GM20000 (cell line): ENCODE results near the gene SCN4B.
A peak's percentile ranks its signal among the peaks of the same experiment; 100 is the strongest.

Source experiments
- DNase-seq: peaks from one replicate; pipeline ENCODE4 v3.0.0; 2012; ENCODE audit warnings: low spot score
- CTCF ChIP-seq: IDR thresholded peaks from 2 replicates; pipeline ENCODE4 v1.5.1; 2012; ENCODE audit warnings: mild to moderate bottlenecking, control low read depth; ENCODE audit errors: extremely low read depth, missing control alignments

Gene SCN4B

GRCh38 chr11:118148856-118149255, 3.8 kb downstream of the SCN4B start:
- no peak for DNase-seq
- TF ChIP-seq CTCF = no peak

GRCh38 chr11:118148240-118148639, 4.4 kb downstream of the SCN4B start:
- DNase-seq = no peak
- no peak for TF ChIP-seq CTCF

GRCh38 chr11:118147502-118147901, 5.1 kb downstream of the SCN4B start:
- no peak for DNase-seq
- no peak for TF ChIP-seq CTCF

GRCh38 chr11:118146554-118146953, 6.1 kb downstream of the SCN4B start:
- DNase-seq = no peak
- no peak for TF ChIP-seq CTCF

- DNase-seq = peak; percentile 97
- peak; percentile 76 for TF ChIP-seq CTCF
Observed at GRCh38 chr11:118145285-118146227, 7.1 kb downstream of the SCN4B start.

GRCh38 chr11:118144301-118145268, 8.0 kb downstream of the SCN4B start:
- no peak for TF ChIP-seq CTCF
- DNase-seq = no peak
